Suprapubic skin (tissue), 3 donors: ENCODE results near the gene CDKL2.

Experiments
- CTCF ChIP-seq, 2 donors: fragments of 200-600 bp in 1 of 2; fragments of 450-650 bp in 1 of 2; sonication (generic) in 1 of 2; IDR thresholded peaks; one replicate each; pipeline ENCODE4 v1.5.1; 2016 to 2019; ENCODE audit warnings: antibody characterized with exemption in 2 of 2, mild to moderate bottlenecking in 1 of 2, moderate library complexity in 1 of 2
- POLR2A ChIP-seq, 2 donors: fragments of 450-650 bp; IDR thresholded peaks; one replicate each; pipeline ENCODE4 v1.6.1; 2017; ENCODE audit warnings: antibody characterized with exemption in 2 of 2, mild to moderate bottlenecking in 2 of 2, moderate library complexity in 2 of 2

- TF ChIP-seq CTCF (IDR thresholded peaks at IDR 0.05) = no peak
- no peak for TF ChIP-seq POLR2A (IDR thresholded peaks at IDR 0.05)
Observed at GRCh38 chr4:75630174-75630936, at the start of gene CDKL2.
